Osteocyte (in vitro differentiated cells): ENCODE data around the gene INO80B. TPM values are rescaled to one million over a fixed set of nuclear protein-coding genes. Genes with fewer than 3 reads are reported as not detected.

Source experiments
- DNase-seq: peaks from one replicate; pipeline ENCODE4 v3.0.0; 2021; ENCODE audit warnings: mixed read lengths; ENCODE audit not compliant: unreplicated experiment; ENCODE audit errors: extremely low spot score
- H3K27ac Mint-ChIP-seq: one replicate; pipeline ENCODE4 v1.8.0; 2021; ENCODE audit warnings: mild to moderate bottlenecking, mixed read lengths; ENCODE audit not compliant: unreplicated experiment
- H3K27me3 Mint-ChIP-seq: one replicate; pipeline ENCODE4 v1.8.0; 2021; ENCODE audit warnings: mixed read lengths; ENCODE audit not compliant: unreplicated experiment
- H3K36me3 Mint-ChIP-seq: one replicate; pipeline ENCODE4 v1.8.0; 2021; ENCODE audit warnings: mixed read lengths; ENCODE audit not compliant: unreplicated experiment
- H3K4me1 Mint-ChIP-seq: one replicate; pipeline ENCODE4 v1.8.0; 2021; ENCODE audit warnings: mixed read lengths; ENCODE audit not compliant: unreplicated experiment
- H3K4me3 Mint-ChIP-seq: one replicate; pipeline ENCODE4 v1.8.0; 2021; ENCODE audit warnings: mild to moderate bottlenecking, moderate library complexity, mixed read lengths; ENCODE audit not compliant: unreplicated experiment
- H3K9me3 Mint-ChIP-seq: one replicate; pipeline ENCODE4 v1.8.0; 2021; ENCODE audit warnings: mixed read lengths; ENCODE audit not compliant: unreplicated experiment
- CTCF ChIP-seq: fragments of 200-600 bp; sonication (generic); IDR thresholded peaks from 2 replicates; pipeline ENCODE4 v1.5.0; 2021; ENCODE audit warnings: antibody characterized with exemption, mild to moderate bottlenecking, moderate library complexity
- total RNA-seq: library from RNA; stranded (reverse); gene quantifications from 2 replicates; pipeline ENCODE4 v1.2.1, GENCODE V29; 2021

INO80B gene
- total RNA-seq, 1 donor from 2014 or later, result 41.9 TPM

DNA sequence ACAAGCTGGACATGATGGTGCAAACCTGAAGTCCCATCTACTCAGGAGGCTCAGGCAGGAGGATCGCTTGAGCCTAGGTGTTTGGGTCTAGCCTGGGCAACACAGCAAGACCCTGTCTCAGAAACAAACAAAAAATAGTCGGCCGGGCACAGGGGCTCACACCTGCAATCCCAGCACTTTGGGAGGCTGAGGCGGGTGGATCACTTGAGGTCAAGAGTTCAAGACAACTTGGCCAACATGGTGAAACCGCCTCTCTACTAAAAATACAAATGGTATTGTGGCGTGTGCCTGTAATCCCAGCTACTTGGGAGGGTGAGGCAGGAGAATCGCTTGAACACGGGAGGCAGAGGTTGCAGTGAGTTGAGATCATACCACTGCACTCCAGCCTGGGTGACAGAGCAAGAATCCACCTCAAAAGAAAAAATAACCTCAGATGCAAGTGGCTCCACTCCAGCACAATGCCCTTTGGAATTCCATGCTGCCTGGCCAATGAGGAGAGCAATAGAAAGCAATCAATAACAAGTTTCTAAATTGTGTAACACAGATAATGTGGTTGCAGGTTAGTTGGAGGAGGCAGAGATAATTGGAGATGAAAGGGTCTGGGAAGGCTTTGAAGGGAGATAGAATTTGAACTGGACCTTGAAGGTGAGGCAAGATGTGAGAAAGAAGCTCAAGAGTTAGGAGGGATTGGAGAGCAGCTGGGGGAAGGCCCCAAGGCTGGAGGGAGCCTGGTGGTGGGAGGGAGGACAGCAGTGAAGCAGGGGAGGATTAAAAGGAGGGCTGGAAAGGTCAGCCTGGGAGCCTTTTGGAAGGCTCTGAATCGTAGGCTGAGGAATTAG lies 34.0 kb downstream of the INO80B start:
- DNase-seq, result no peak
- TF ChIP-seq CTCF, result no peak
- Mint-ChIP-seq H3K9me3 (no peaks in the 10 kb centered on the region), H3K36me3 (peaks cover 33% of the 10 kb centered on the region), H3K4me3 (no peak overlapping the region), H3K4me1 (peaks cover 4% of the 10 kb centered on the region), H3K27me3 (no peaks in the 10 kb centered on the region), H3K27ac (no peak overlapping the region)

GRCh38 chr2:74489906-74490305 lies 35.0 kb downstream of the INO80B start:
- Mint-ChIP-seq H3K4me1 (no peaks in the 10 kb centered on the region), H3K9me3 (no peaks in the 10 kb centered on the region), H3K27ac (no peak overlapping the region), H3K36me3 (peaks cover 37% of the 10 kb centered on the region), H3K27me3 (no peaks in the 10 kb centered on the region), H3K4me3 (no peak overlapping the region)
- DNase-seq, result no peak
- no peak for TF ChIP-seq CTCF

- H3K36me3 Mint-ChIP-seq, result peaks cover 36% of the 10 kb centered on the region
- TF ChIP-seq CTCF, result no peak
These were observed 37.0 kb downstream of the INO80B start for GRCh38 chr2:74491648-74492544.

DNA sequence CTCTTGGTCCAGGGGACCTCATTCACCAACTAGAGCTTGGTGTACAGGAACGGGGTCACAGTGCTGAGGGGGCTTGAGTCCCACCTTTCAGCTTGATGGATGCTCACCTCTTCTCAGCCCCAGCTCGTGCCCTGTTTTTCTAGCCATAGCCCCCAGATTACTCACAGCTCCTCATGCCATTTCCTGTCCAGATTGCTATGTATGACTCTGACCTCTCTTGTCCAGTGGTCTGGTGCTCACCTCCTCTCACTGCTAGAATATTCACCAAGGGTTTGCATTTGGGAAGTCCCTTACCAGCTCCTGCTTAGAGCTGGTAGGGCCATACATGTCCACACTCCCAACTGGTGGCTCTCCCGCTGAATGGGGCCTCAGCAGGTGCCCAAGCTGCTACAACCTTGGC lies 38.7 kb downstream of the INO80B start:
- no peaks in the 10 kb centered on the region for H3K9me3 Mint-ChIP-seq
- peaks cover 16% of the 10 kb centered on the region for H3K27me3 Mint-ChIP-seq
- no peak for DNase-seq
- peaks cover 38% of the 10 kb centered on the region for H3K36me3 Mint-ChIP-seq
- no peak overlapping the region for H3K27ac Mint-ChIP-seq
- no peak for TF ChIP-seq CTCF
- no peak overlapping the region for H3K4me3 Mint-ChIP-seq
- peaks cover 13% of the 10 kb centered on the region for H3K4me1 Mint-ChIP-seq

More at GRCh38 chr2:74491648-74492544, 37.0 kb downstream of the INO80B start:
- Mint-ChIP-seq H3K9me3 (no peaks in the 10 kb centered on the region), H3K4me1 (no peaks in the 10 kb centered on the region), H3K4me3 (no peak overlapping the region), H3K27ac (no peak overlapping the region), H3K27me3 (peaks cover under 1% of the 10 kb centered on the region)
- no peak for DNase-seq

DNA sequence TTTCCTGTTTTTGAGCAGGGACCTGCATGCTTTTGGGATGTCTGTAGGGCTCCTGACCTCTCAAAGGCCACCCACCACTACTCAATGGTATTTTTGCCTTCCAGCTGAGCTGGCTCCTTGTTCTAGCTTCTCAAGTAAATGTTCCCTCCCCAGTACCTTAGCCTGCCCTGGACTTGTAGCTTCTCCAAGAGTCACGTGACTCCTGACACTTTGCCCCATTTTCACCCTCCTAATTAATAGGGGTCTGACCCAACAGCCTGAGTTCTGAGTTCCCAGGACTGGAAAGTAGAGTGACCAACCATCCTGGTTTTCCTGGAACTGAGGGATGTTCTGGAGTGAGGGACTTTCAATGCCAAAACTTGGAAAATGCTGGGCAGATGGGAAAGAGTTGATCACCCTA lies 40.6 kb downstream of the INO80B start:
- peaks cover 29% of the 10 kb centered on the region for H3K27me3 Mint-ChIP-seq
- no peaks in the 10 kb centered on the region for H3K9me3 Mint-ChIP-seq
- peaks cover 35% of the 10 kb centered on the region for H3K36me3 Mint-ChIP-seq
- no peak for TF ChIP-seq CTCF
- no peak for DNase-seq
- no peak overlapping the region for H3K4me3 Mint-ChIP-seq
- no peak overlapping the region for H3K27ac Mint-ChIP-seq
- peaks cover 24% of the 10 kb centered on the region for H3K4me1 Mint-ChIP-seq
